ENCODE data around the gene LYST.

GRCh38 chr1:235625831-235626230 is 240.9 kb downstream of the LYST start:
- TF ChIP-seq, protein P1, sequence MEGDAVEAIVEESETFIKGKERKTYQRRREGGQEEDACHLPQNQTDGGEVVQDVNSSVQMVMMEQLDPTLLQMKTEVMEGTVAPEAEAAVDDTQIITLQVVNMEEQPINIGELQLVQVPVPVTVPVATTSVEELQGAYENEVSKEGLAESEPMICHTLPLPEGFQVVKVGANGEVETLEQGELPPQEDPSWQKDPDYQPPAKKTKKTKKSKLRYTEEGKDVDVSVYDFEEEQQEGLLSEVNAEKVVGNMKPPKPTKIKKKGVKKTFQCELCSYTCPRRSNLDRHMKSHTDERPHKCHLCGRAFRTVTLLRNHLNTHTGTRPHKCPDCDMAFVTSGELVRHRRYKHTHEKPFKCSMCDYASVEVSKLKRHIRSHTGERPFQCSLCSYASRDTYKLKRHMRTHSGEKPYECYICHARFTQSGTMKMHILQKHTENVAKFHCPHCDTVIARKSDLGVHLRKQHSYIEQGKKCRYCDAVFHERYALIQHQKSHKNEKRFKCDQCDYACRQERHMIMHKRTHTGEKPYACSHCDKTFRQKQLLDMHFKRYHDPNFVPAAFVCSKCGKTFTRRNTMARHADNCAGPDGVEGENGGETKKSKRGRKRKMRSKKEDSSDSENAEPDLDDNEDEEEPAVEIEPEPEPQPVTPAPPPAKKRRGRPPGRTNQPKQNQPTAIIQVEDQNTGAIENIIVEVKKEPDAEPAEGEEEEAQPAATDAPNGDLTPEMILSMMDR (IDR thresholded peaks at IDR 0.05; ENCODE audit: low read length), result no peak
- TF ChIP-seq EZH2 (optimal IDR thresholded peaks at IDR 0.05; ENCODE audit: low read depth, low read length), result no peak

Measured in MM.1S (cell line).